Heart left ventricle (tissue), 16 donors: ENCODE measurements around the gene PTPRC. TPM values are rescaled to one million over a fixed set of nuclear protein-coding genes. Genes with fewer than 3 reads are reported as not detected.

Source experiments
- ATAC-seq, 4 donors: fragments of 200-7000 bp; cut with Tn5 transposase; one replicate each; pipeline ENCODE4 v1.9.1; 2020 to 2022; ENCODE audit warnings: moderate library complexity in 4 of 4, mild to moderate bottlenecking in 3 of 4, moderate number of reproducible peaks in 1 of 4
- DNase-seq, 5 donors: peaks; one replicate each; pipeline ENCODE4 v3.0.0-alpha.2; 2020
- H3K27ac ChIP-seq, 12 donors: fragments of 200-600 bp; sonication (generic) in 4 of 12; one replicate each; pipeline versions ENCODE4 v1.5.0 to v1.8.0; 2016 to 2022; ENCODE audit warnings: mild to moderate bottlenecking in 2 of 12
- H3K27me3 ChIP-seq, 9 donors: fragments of 200-600 bp; sonication (generic) in 2 of 9; one replicate each; pipeline versions ENCODE4 v1.5.1 to v1.8.0; 2016 to 2022; ENCODE audit warnings: mild to moderate bottlenecking in 3 of 9
- H3K36me3 ChIP-seq, 9 donors: fragments of 200-600 bp; sonication (generic) in 2 of 9; one replicate each; pipeline versions ENCODE4 v1.5.0 to v1.8.0; 2018 to 2022; ENCODE audit warnings: mild to moderate bottlenecking in 2 of 9
- H3K4me1 ChIP-seq, 12 donors: fragments of 200-600 bp; sonication (generic) in 4 of 12; one replicate each; pipeline versions ENCODE4 v1.5.0 to v1.8.0; 2016 to 2022; ENCODE audit warnings: mild to moderate bottlenecking in 3 of 12
- H3K4me3 ChIP-seq, 12 donors: fragments of 200-600 bp; sonication (generic) in 4 of 12; one replicate each; pipeline versions ENCODE4 v1.5.0 to v1.8.0; 2017 to 2022; ENCODE audit warnings: mild to moderate bottlenecking in 9 of 12, moderate library complexity in 4 of 12
- H3K9me3 ChIP-seq, 12 donors: fragments of 200-600 bp; sonication (generic) in 4 of 12; one replicate each; pipeline versions ENCODE4 v1.5.0 to v1.8.0; 2016 to 2022; ENCODE audit warnings: mild to moderate bottlenecking in 1 of 12
- CTCF ChIP-seq, 12 donors: fragments of 200-600 bp; sonication (generic) in 4 of 12; IDR thresholded peaks; one replicate each; pipeline versions ENCODE4 v1.5.0 to v1.8.0; 2018 to 2022; ENCODE audit warnings: antibody characterized with exemption in 12 of 12, mild to moderate bottlenecking in 5 of 12
- POLR2A ChIP-seq, 2 donors: fragments of 450-650 bp; IDR thresholded peaks; one replicate each; pipeline ENCODE4 v1.6.1; 2017; ENCODE audit warnings: antibody characterized with exemption in 2 of 2, mild to moderate bottlenecking in 2 of 2, moderate library complexity in 2 of 2
- WGBS, 4 donors: extraction: QIAGEN DNeasy Blood & Tissue Kit in 2 of 4; methylation state at CpG; one replicate each; pipeline versions ENCODE4 v1.1.5 to v1.1.7; 2013 to 2018; 5-methylcytosine and 5-hydroxymethylcytosine counted together
- intact Hi-C, 10 donors: fragments of 100-400 bp; cut with DNase I; formaldehyde crosslinking; loops; one replicate each; pipeline versions ENCODE4 v1.11.1 to v1.14.2; 2022
- polyA plus RNA-seq, 2 donors: library from polyadenylated mRNA; stranded (reverse); fragments of 200-250 nt; gene quantifications; one replicate each; pipeline ENCODE4 v1.2.3, GENCODE V29; 2013
- total RNA-seq, 9 donors: library from RNA; depleted of rRNA in 2 of 9; stranded (reverse); fragments of >200 nt in 2 of 9; fragmentation: NEBNext Ultra II Directional in 3 of 9; extraction: Animal tissue kit (Norgen Biotek cat#: 25700) in 3 of 9; gene quantifications; one replicate each; pipeline versions ENCODE4 v1.1.0 to v1.2.4, GENCODE V29; 2016 to 2023
- donor health status: ischemic (EF 13 %, LVEDD 7.1; RV severe dilation, severe dysfunction).
- donor health status: healthy with polysubstance abuse.
- donor health status: DM: no; HTN: yes; CAD: no.
- donor health status: DM: no; HTN: no; CAD: no.
- donor health status: ischemic (EF 25% LVEDD 6.9; RV normal size, moderate dysfunction).
- donor health status: ischemic (EF 25% LVEDD 5.7; RV mildly dilated, moderate dysfunction).
- donor health status: healthy.
- donor health status: DM: yes; HTN: yes; CAD: no.
- donor health status: ischemic (EF 35%, LVEDD 5.7; RV mildly dilated, moderate dysfunction).
- donor health status: nonischemic (EF 11% LVEDD 7.7; RV severe dilation, severe dysfunction).
- donor health status: DM: yes; HTN: yes; CAD: no.
- donor health status: PGD.
- donor health status: ischemic (EF 29% LVEDD 5.4; RV normal size, mild dysfunction).
- donor health status: nonischemic (EF 23%, LVEDD 6.1; RV moderate dilation, normal function).

The PTPRC gene
- total and polyA plus RNA-seq, 11 donors: 0.65 to 99.3 (median 4.4) TPM

- Histone ChIP-seq H3K27ac (no peak overlapping the region), H3K27me3 (no peaks in the 10 kb centered on the region), H3K36me3 (peaks cover 0 to 91% (median 0%) of the 10 kb centered on the region in 9 donors), H3K4me1 (no peaks in the 10 kb centered on the region), H3K4me3 (no peak overlapping the region), H3K9me3 (no peaks in the 10 kb centered on the region)
- intact Hi-C loops: loop anchor here in 4 of 10 donors (10.0 kb wide), 3 partner anchors 363 to 793 kb away; no protein-coding TSS in a partner anchor
- DNase-seq (no peak), ATAC-seq (no peak)
- WGBS, 4 donors: 64 to 75% (median 74%) methylated on average over 3 of the region's 3 CpGs
- no peak for TF ChIP-seq CTCF (IDR thresholded peaks at IDR 0.05)
- no peak for TF ChIP-seq POLR2A (IDR thresholded peaks at IDR 0.05)
Measured at GRCh38 chr1:198751741-198752140, 112.9 kb downstream of the PTPRC start.

- peaks cover 0 to 64% (median 0%) of the 10 kb centered on the region in 9 donors for H3K36me3 ChIP-seq
- H3K9me3 ChIP-seq: no peaks in the 10 kb centered on the region
- no peaks in the 10 kb centered on the region for H3K4me1 ChIP-seq
- 77 to 88% (median 81%) methylated on average over 1 of the region's 1 CpG for WGBS, 4 donors
- no peak for ATAC-seq
- H3K27me3 ChIP-seq: no peaks in the 10 kb centered on the region
- no peak overlapping the region for H3K4me3 ChIP-seq
- TF ChIP-seq POLR2A (IDR thresholded peaks at IDR 0.05): no peak
- no peak for DNase-seq
- intact Hi-C loops: loop anchor here in 9 of 10 donors (2.0 to 10.0 kb wide), 7 partner anchors 358 to 798 kb away; no protein-coding TSS in a partner anchor
- H3K27ac ChIP-seq: no peak overlapping the region
Measured at GRCh38 chr1:198754670-198755069, 115.8 kb downstream of the PTPRC start.

GRCh38 chr1:198755715-198756114 lies 116.9 kb downstream of the PTPRC start:
- Histone ChIP-seq H3K27ac (no peak overlapping the region), H3K36me3 (peaks cover 0 to 54% (median 0%) of the 10 kb centered on the region in 9 donors), H3K27me3 (no peaks in the 10 kb centered on the region), H3K4me1 (no peaks in the 10 kb centered on the region), H3K9me3 (no peaks in the 10 kb centered on the region), H3K4me3 (no peak overlapping the region)
- intact Hi-C loops: loop anchor here in 9 of 10 donors (2.0 to 10.0 kb wide), 8 partner anchors 357 to 797 kb away; no protein-coding TSS in a partner anchor
- TF ChIP-seq CTCF (IDR thresholded peaks at IDR 0.05) (no peak), POLR2A (IDR thresholded peaks at IDR 0.05) (no peak)
- 66 to 76% (median 68%) methylated on average over 2 of the region's 2 CpGs for WGBS, 4 donors
- ATAC-seq (no peak), DNase-seq (no peak)

GRCh38 chr1:198756470-198756869 lies 117.6 kb downstream of the PTPRC start:
- Histone ChIP-seq H3K9me3 (no peaks in the 10 kb centered on the region), H3K4me3 (no peak overlapping the region), H3K4me1 (no peaks in the 10 kb centered on the region), H3K27ac (no peak overlapping the region), H3K27me3 (no peaks in the 10 kb centered on the region), H3K36me3 (peaks cover 0 to 46% (median 0%) of the 10 kb centered on the region in 9 donors)
- no peak for DNase-seq
- TF ChIP-seq CTCF (IDR thresholded peaks at IDR 0.05) (peak in 11 of 12 donors; percentile 15 to 63 (median 47)), POLR2A (IDR thresholded peaks at IDR 0.05) (no peak)
- intact Hi-C loops: loop anchor here in 9 of 10 donors (2.0 to 10.0 kb wide), 7 partner anchors 356 to 796 kb away; no protein-coding TSS in a partner anchor
- ATAC-seq: no peak
